ENCODE results near the gene HNRNPH3. TPM values are rescaled to one million over a fixed set of nuclear protein-coding genes. Genes with fewer than 3 reads are reported as not detected.

Gene HNRNPH3
- polyA plus RNA-seq, 2 of the 4 experiments (the other 2 are of a cell fraction): 210 to 354 TPM

Other genes starting within 250 kb of the HNRNPH3 start
- gene MYPN, start 222.6 kb upstream of the HNRNPH3 start, polyA plus RNA-seq (2011; rRNA removed): 2.1 and 2.3 TPM in 2 replicates
- gene MYPN, start 222.6 kb upstream of the HNRNPH3 start, polyA plus RNA-seq (2017; fragmentation: RNase III; extraction: RNeasy Plus Mini Kit Qiagen cat#74134 plus additional on column Dnase treatment): 1.5 to 1.8 TPM (median 1.5 TPM) in 3 replicates
- 0.16 and 0.27 TPM in 2 replicates for gene ATOH7, start 100.0 kb upstream of the HNRNPH3 start, polyA plus RNA-seq (2011; rRNA removed)
- 0.08 to 0.18 TPM (median 0.09 TPM) in 3 replicates for gene ATOH7, start 100.0 kb upstream of the HNRNPH3 start, polyA plus RNA-seq (2017; fragmentation: RNase III; extraction: RNeasy Plus Mini Kit Qiagen cat#74134 plus additional on column Dnase treatment)
- 1.8 and 3.4 TPM in 2 replicates for gene PBLD, start 864 bp downstream of the HNRNPH3 start, polyA plus RNA-seq (2011; rRNA removed)
- 4.2 to 4.5 TPM (median 4.2 TPM) in 3 replicates for gene PBLD, start 864 bp downstream of the HNRNPH3 start, polyA plus RNA-seq (2017; fragmentation: RNase III; extraction: RNeasy Plus Mini Kit Qiagen cat#74134 plus additional on column Dnase treatment)
- 14.6 and 20.3 TPM in 2 replicates for gene RUFY2, start 75.2 kb downstream of the HNRNPH3 start, polyA plus RNA-seq (2011; rRNA removed)
- gene RUFY2, start 75.2 kb downstream of the HNRNPH3 start, polyA plus RNA-seq (2017; fragmentation: RNase III; extraction: RNeasy Plus Mini Kit Qiagen cat#74134 plus additional on column Dnase treatment): 7.9 to 8.9 TPM (median 8.6 TPM) in 3 replicates
- 15.6 and 20.1 TPM in 2 replicates for gene DNA2, start 139.9 kb downstream of the HNRNPH3 start, polyA plus RNA-seq (2011; rRNA removed)
- 13.4 to 16.5 TPM (median 14.5 TPM) in 3 replicates for gene DNA2, start 139.9 kb downstream of the HNRNPH3 start, polyA plus RNA-seq (2017; fragmentation: RNase III; extraction: RNeasy Plus Mini Kit Qiagen cat#74134 plus additional on column Dnase treatment)
- gene SLC25A16, start 195.5 kb downstream of the HNRNPH3 start, polyA plus RNA-seq (2011; rRNA removed): 14.0 and 19.6 TPM in 2 replicates
- gene SLC25A16, start 195.5 kb downstream of the HNRNPH3 start, polyA plus RNA-seq (2017; fragmentation: RNase III; extraction: RNeasy Plus Mini Kit Qiagen cat#74134 plus additional on column Dnase treatment): 8.3 to 9.4 TPM (median 8.3 TPM) in 3 replicates
- gene TET1, start 228.3 kb downstream of the HNRNPH3 start, polyA plus RNA-seq (2011; rRNA removed): 1.7 and 1.8 TPM in 2 replicates
- 0.45 to 0.49 TPM (median 0.45 TPM) in 3 replicates for gene TET1, start 228.3 kb downstream of the HNRNPH3 start, polyA plus RNA-seq (2017; fragmentation: RNase III; extraction: RNeasy Plus Mini Kit Qiagen cat#74134 plus additional on column Dnase treatment)

Measured in A549 (cell line).